ENCODE results near the gene UPF2.

DNA sequence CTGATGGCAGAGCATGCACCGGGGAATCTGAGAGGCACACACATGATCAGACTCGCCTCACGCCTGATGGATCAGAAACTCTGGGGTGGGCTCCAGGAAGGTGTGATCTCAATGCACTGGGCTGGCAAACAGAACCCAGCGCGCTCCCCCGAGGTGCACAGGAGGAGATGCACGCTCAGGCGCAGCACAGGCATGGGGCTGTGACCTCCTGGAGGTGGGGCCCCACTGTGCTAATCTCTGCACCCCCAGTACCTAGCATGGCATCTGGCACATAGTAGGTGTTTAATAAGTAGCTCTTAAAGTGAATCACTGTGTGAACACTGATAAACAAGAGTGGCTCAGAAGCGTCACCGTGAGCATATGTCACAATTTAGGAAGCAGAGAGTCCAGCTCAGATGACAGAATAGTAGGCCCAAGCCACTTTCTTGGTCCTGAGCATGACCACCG is 161.6 kb downstream of the UPF2 start:
- TF ChIP-seq ZSCAN30 (CRISPR knock-in tag; IDR thresholded peaks at IDR 0.05) (no peak), MIER2 (CRISPR knock-in tag; IDR thresholded peaks at IDR 0.05) (no peak), ZNF790 (CRISPR knock-in tag; IDR thresholded peaks at IDR 0.05; ENCODE audit: borderline replicate concordance) (no peak), MAZ (IDR thresholded peaks at IDR 0.05; ENCODE audit: borderline replicate concordance, low read depth, low read length) (no peak), MAZ (CRISPR knock-in tag; IDR thresholded peaks at IDR 0.05; ENCODE audit: low read depth) (no peak), ZNF615 (CRISPR knock-in tag; IDR thresholded peaks at IDR 0.05; ENCODE audit: borderline replicate concordance) (no peak), TRIM24 (CRISPR knock-in tag; IDR thresholded peaks at IDR 0.05) (no peak), ZNF274 (CRISPR knock-in tag; IDR thresholded peaks at IDR 0.05) (no peak), PHF20 (CRISPR knock-in tag; IDR thresholded peaks at IDR 0.05) (no peak), ZNF138 (CRISPR knock-in tag; IDR thresholded peaks at IDR 0.05; ENCODE audit: low read depth) (0 out of 2 replicates have a peak, but pooled peaks have one; percentile 28)
